ENCODE results near the gene USP34. TPM values are rescaled to one million over a fixed set of nuclear protein-coding genes. Genes with fewer than 3 reads are reported as not detected.

USP34 gene
- total RNA-seq, 2 donors from 2014 or later = 66.0 to 76.0 TPM

- no peak for DNase-seq (ENCODE audit: low spot score)
Observed at GRCh38 chr2:61327173-61327572, 143.7 kb downstream of the USP34 start.

GRCh38 chr2:61326423-61326822, 144.5 kb downstream of the USP34 start:
- H3K27me3 ChIP-seq = no peaks in the 10 kb centered on the region
- H3K9me3 ChIP-seq = no peaks in the 10 kb centered on the region
- H3K4me1 ChIP-seq = no peaks in the 10 kb centered on the region
- no peak overlapping the region for H3K27ac ChIP-seq
- peaks cover 25% of the 10 kb centered on the region for H3K36me3 ChIP-seq
- H3K4me3 ChIP-seq = no peak overlapping the region
- no peak for DNase-seq (ENCODE audit: low spot score)
- no peak for TF ChIP-seq CTCF (IDR thresholded peaks at IDR 0.05)

More at GRCh38 chr2:61327173-61327572, 143.7 kb downstream of the USP34 start:
- Histone ChIP-seq H3K4me3 (no peak overlapping the region), H3K9me3 (no peaks in the 10 kb centered on the region), H3K27ac (no peak overlapping the region), H3K4me1 (no peaks in the 10 kb centered on the region), H3K36me3 (peaks cover 25% of the 10 kb centered on the region), H3K27me3 (no peaks in the 10 kb centered on the region)
- no peak for TF ChIP-seq CTCF (IDR thresholded peaks at IDR 0.05)

- Histone ChIP-seq H3K27me3 (no peaks in the 10 kb centered on the region), H3K27ac (no peak overlapping the region), H3K4me1 (no peaks in the 10 kb centered on the region), H3K9me3 (no peaks in the 10 kb centered on the region), H3K36me3 (no peaks in the 10 kb centered on the region), H3K4me3 (no peak overlapping the region)
- TF ChIP-seq CTCF (IDR thresholded peaks at IDR 0.05) = no peak
- DNase-seq (ENCODE audit: low spot score) = no peak
Observed at GRCh38 chr2:61320181-61320580, 150.7 kb downstream of the USP34 start.

GRCh38 chr2:61318553-61318952, 152.3 kb downstream of the USP34 start:
- Histone ChIP-seq H3K4me3 (no peak overlapping the region), H3K36me3 (peaks cover 13% of the 10 kb centered on the region), H3K4me1 (no peaks in the 10 kb centered on the region), H3K9me3 (no peaks in the 10 kb centered on the region), H3K27ac (no peak overlapping the region), H3K27me3 (no peaks in the 10 kb centered on the region)
- no peak for DNase-seq (ENCODE audit: low spot score)
- no peak for TF ChIP-seq CTCF (IDR thresholded peaks at IDR 0.05)

GRCh38 chr2:61295981-61296380, 174.9 kb downstream of the USP34 start:
- no peak for DNase-seq (ENCODE audit: low spot score)
- Histone ChIP-seq H3K4me3 (no peak overlapping the region), H3K4me1 (no peaks in the 10 kb centered on the region), H3K27me3 (no peaks in the 10 kb centered on the region), H3K27ac (no peak overlapping the region), H3K9me3 (no peaks in the 10 kb centered on the region), H3K36me3 (peaks cover 59% of the 10 kb centered on the region)
- no peak for TF ChIP-seq CTCF (IDR thresholded peaks at IDR 0.05)

- no peak for DNase-seq (ENCODE audit: low spot score)
Observed at GRCh38 chr2:61291851-61292575, 178.9 kb downstream of the USP34 start.

More at GRCh38 chr2:61291851-61292575, 178.9 kb downstream of the USP34 start:
- H3K36me3 ChIP-seq = peaks cover 49% of the 10 kb centered on the region
- TF ChIP-seq CTCF (IDR thresholded peaks at IDR 0.05) = no peak
- H3K9me3 ChIP-seq = no peaks in the 10 kb centered on the region
- H3K4me3 ChIP-seq = no peak overlapping the region
- H3K27me3 ChIP-seq = no peaks in the 10 kb centered on the region
- no peak overlapping the region for H3K27ac ChIP-seq
- H3K4me1 ChIP-seq = no peaks in the 10 kb centered on the region
